Natural killer cell treated with Interleukin-12 subunit alpha and Interleukin-12 subunit beta and Interleukin-15 and Interleukin-18, amount 100 ng/mL, for 72 hours (primary cell): ENCODE data around the gene BPIFA3. TPM values are rescaled to one million over a fixed set of nuclear protein-coding genes. Genes with fewer than 3 reads are reported as not detected.
"Not testable (repeated sequence)": the region's sequence is repeated elsewhere in the genome, so short reads cannot be mapped to it uniquely, and the experiment has no call there.

Experiments used
- ATAC-seq, 2 donors: fragments of 150-1000 bp; cut with Tn5 transposase in 1 of 2; sonication (Bioruptor Pico), chemical (Tn5 transposase) in 1 of 2; 2 replicates each; pipeline ENCODE4 v1.10.0; 2021
- DNase-seq: peaks from one replicate; pipeline ENCODE4 v3.0.0; 2022; ENCODE audit warnings: low spot score
- H3K27ac Mint-ChIP-seq, 2 donors: 1 replicate in 1 of 2; 2 replicates in 1 of 2; pipeline ENCODE4 v1.8.0; 2022; ENCODE audit warnings: mixed read lengths in 2 of 2, mild to moderate bottlenecking in 1 of 2, moderate library complexity in 1 of 2
- H3K27me3 Mint-ChIP-seq, 2 donors: 1 replicate in 1 of 2; 2 replicates in 1 of 2; pipeline ENCODE4 v1.8.0; 2022; ENCODE audit warnings: mixed read lengths in 2 of 2
- H3K36me3 Mint-ChIP-seq: one replicate; pipeline ENCODE4 v1.8.0; 2022; ENCODE audit warnings: mixed read lengths
- H3K4me1 Mint-ChIP-seq, 2 donors: 1 replicate in 1 of 2; 2 replicates in 1 of 2; pipeline ENCODE4 v1.8.0; 2022; ENCODE audit warnings: low read depth in 2 of 2, mixed read lengths in 2 of 2, mild to moderate bottlenecking in 1 of 2
- H3K4me3 Mint-ChIP-seq: one replicate; pipeline ENCODE4 v1.8.0; 2022; ENCODE audit warnings: mixed read lengths
- H3K9me3 Mint-ChIP-seq: 2 replicates; pipeline ENCODE4 v1.8.0; 2022; ENCODE audit warnings: mixed read lengths
- total RNA-seq, 2 donors: library from RNA; stranded (reverse); gene quantifications; one replicate each; pipeline ENCODE4 v1.2.3, GENCODE V29; 2022

The BPIFA3 gene
- not detected for total RNA-seq

- H3K4me1 Mint-ChIP-seq = no peaks in the 10 kb centered on the region
- no peaks in the 10 kb centered on the region for H3K9me3 Mint-ChIP-seq
- DNase-seq (no peak), ATAC-seq (no peak)
- no peak within 1 kb of the TSS for H3K4me3 Mint-ChIP-seq
- no peaks in the 10 kb centered on the region for H3K36me3 Mint-ChIP-seq
- H3K27me3 Mint-ChIP-seq = peaks cover 20 to 41% of the 10 kb centered on the region in 2 donors
- no peak within 1 kb of the TSS for H3K27ac Mint-ChIP-seq
Measured at GRCh38 chr20:33217052-33217451, at the start of gene BPIFA3. Gene BPIFA3, plus strand, starts transcription at chr20:33217352. Its CDS starts 185 bp downstream, at chr20:33217537.

- Mint-ChIP-seq H3K4me3 (no peak within 1 kb of the TSS), H3K36me3 (peaks cover 14% of the 10 kb centered on the region), H3K4me1 (no peaks in the 10 kb centered on the region), H3K27ac (no peak within 1 kb of the TSS), H3K9me3 (no peaks in the 10 kb centered on the region), H3K27me3 (peaks cover 10 to 19% of the 10 kb centered on the region in 2 donors)
- ATAC-seq = no peak
- DNase-seq = no peak
Measured at GRCh38 chr20:33167859-33168258, 49.3 kb upstream of the BPIFA3 start, which contains the start of gene BPIFA2. Gene BPIFA2, plus strand, starts transcription at chr20:33168159. Its CDS starts 987 bp downstream, at chr20:33169146.

GRCh38 chr20:33169176-33169794 lies 47.9 kb upstream of the BPIFA3 start:
- H3K9me3 Mint-ChIP-seq = no peaks in the 10 kb centered on the region
- ATAC-seq = no peak
- no peak overlapping the region for H3K4me3 Mint-ChIP-seq
- no peak for DNase-seq
- no peaks in the 10 kb centered on the region for H3K4me1 Mint-ChIP-seq
- peaks cover 14% of the 10 kb centered on the region for H3K36me3 Mint-ChIP-seq
- no peak overlapping the region for H3K27ac Mint-ChIP-seq
- H3K27me3 Mint-ChIP-seq = peaks cover 10 to 19% of the 10 kb centered on the region in 2 donors

GRCh38 chr20:33172781-33173180 lies 44.4 kb upstream of the BPIFA3 start:
- Mint-ChIP-seq H3K4me1 (no peaks in the 10 kb centered on the region), H3K27me3 (peaks cover 10 to 19% of the 10 kb centered on the region in 2 donors), H3K27ac (no peak overlapping the region), H3K36me3 (peaks cover 14% of the 10 kb centered on the region), H3K9me3 (no peaks in the 10 kb centered on the region), H3K4me3 (no peak overlapping the region)
- ATAC-seq (no peak), DNase-seq (no peak)

GRCh38 chr20:33175123-33175522 lies 42.0 kb upstream of the BPIFA3 start:
- Mint-ChIP-seq H3K27ac (no peak overlapping the region), H3K9me3 (no peaks in the 10 kb centered on the region), H3K36me3 (peaks cover 7% of the 10 kb centered on the region), H3K4me1 (no peaks in the 10 kb centered on the region), H3K27me3 (peaks cover 9 to 14% of the 10 kb centered on the region in 2 donors), H3K4me3 (no peak overlapping the region)
- DNase-seq (no peak), ATAC-seq (no peak)

- no peak for ATAC-seq
Measured at GRCh38 chr20:33176101-33176500, 41.1 kb upstream of the BPIFA3 start.

GRCh38 chr20:33177866-33178265 lies 39.3 kb upstream of the BPIFA3 start:
- Mint-ChIP-seq H3K4me3 (no peak overlapping the region), H3K27me3 (peaks cover 0 to 2% of the 10 kb centered on the region in 2 donors), H3K27ac (no peak overlapping the region), H3K4me1 (no peaks in the 10 kb centered on the region), H3K36me3 (no peaks in the 10 kb centered on the region), H3K9me3 (no peaks in the 10 kb centered on the region)
- DNase-seq = no peak
- ATAC-seq = no peak

More at GRCh38 chr20:33176101-33176500, 41.1 kb upstream of the BPIFA3 start:
- DNase-seq = no peak
- no peak overlapping the region for H3K4me3 Mint-ChIP-seq
- peaks cover 5 to 9% of the 10 kb centered on the region in 2 donors for H3K27me3 Mint-ChIP-seq
- H3K4me1 Mint-ChIP-seq = no peaks in the 10 kb centered on the region
- H3K9me3 Mint-ChIP-seq = no peaks in the 10 kb centered on the region
- no peaks in the 10 kb centered on the region for H3K36me3 Mint-ChIP-seq
- no peak overlapping the region for H3K27ac Mint-ChIP-seq

- DNase-seq = no peak
- Mint-ChIP-seq H3K9me3 (no peaks in the 10 kb centered on the region), H3K27ac (no peak overlapping the region), H3K27me3 (peaks cover 0 to 2% of the 10 kb centered on the region in 2 donors), H3K36me3 (no peaks in the 10 kb centered on the region), H3K4me1 (no peaks in the 10 kb centered on the region), H3K4me3 (no peak overlapping the region)
- ATAC-seq = no peak
Measured at GRCh38 chr20:33178726-33179125, 38.4 kb upstream of the BPIFA3 start.

GRCh38 chr20:33180169-33180568 lies 37.0 kb upstream of the BPIFA3 start:
- no peaks in the 10 kb centered on the region for H3K36me3 Mint-ChIP-seq
- DNase-seq = no peak
- H3K4me3 Mint-ChIP-seq = no peak overlapping the region
- no peak for ATAC-seq
- no peaks in the 10 kb centered on the region for H3K4me1 Mint-ChIP-seq
- H3K9me3 Mint-ChIP-seq = no peaks in the 10 kb centered on the region
- peaks cover 0 to 2% of the 10 kb centered on the region in 2 donors for H3K27me3 Mint-ChIP-seq
- no peak overlapping the region for H3K27ac Mint-ChIP-seq

- DNase-seq (no peak), ATAC-seq (peak; percentile 24 to 38)
- H3K36me3 Mint-ChIP-seq = no peaks in the 10 kb centered on the region
- no peak overlapping the region for H3K4me3 Mint-ChIP-seq
- no peaks in the 10 kb centered on the region for H3K4me1 Mint-ChIP-seq
- no peak overlapping the region for H3K27ac Mint-ChIP-seq
- H3K27me3 Mint-ChIP-seq = peaks cover 0 to 2% of the 10 kb centered on the region in 2 donors
- no peaks in the 10 kb centered on the region for H3K9me3 Mint-ChIP-seq
Measured at GRCh38 chr20:33181482-33182093, 35.6 kb upstream of the BPIFA3 start.

GRCh38 chr20:33183312-33183711 lies 33.8 kb upstream of the BPIFA3 start:
- no peaks in the 10 kb centered on the region for H3K36me3 Mint-ChIP-seq
- no peaks in the 10 kb centered on the region for H3K4me1 Mint-ChIP-seq
- DNase-seq (no peak), ATAC-seq (no peak)
- H3K9me3 Mint-ChIP-seq = no peaks in the 10 kb centered on the region
- no peak overlapping the region for H3K4me3 Mint-ChIP-seq
- no peaks in the 10 kb centered on the region for H3K27me3 Mint-ChIP-seq
- no peak overlapping the region for H3K27ac Mint-ChIP-seq

GRCh38 chr20:33185031-33185590 lies 32.0 kb upstream of the BPIFA3 start:
- not testable (repeated sequence) for H3K27me3 Mint-ChIP-seq, H3K4me1 Mint-ChIP-seq, H3K36me3 Mint-ChIP-seq

GRCh38 chr20:33187491-33187890 lies 29.7 kb upstream of the BPIFA3 start:
- no peak for ATAC-seq
- no peaks in the 10 kb centered on the region for H3K4me1 Mint-ChIP-seq
- H3K36me3 Mint-ChIP-seq = no peaks in the 10 kb centered on the region
- no peaks in the 10 kb centered on the region for H3K9me3 Mint-ChIP-seq
- H3K27ac Mint-ChIP-seq = no peak overlapping the region
- H3K27me3 Mint-ChIP-seq = peaks cover 10% of the 10 kb centered on the region in 2 donors
- no peak for DNase-seq
- no peak overlapping the region for H3K4me3 Mint-ChIP-seq

More at GRCh38 chr20:33185031-33185590, 32.0 kb upstream of the BPIFA3 start:
- not testable (repeated sequence) for H3K27ac Mint-ChIP-seq, H3K9me3 Mint-ChIP-seq, DNase-seq, H3K4me3 Mint-ChIP-seq, ATAC-seq

GRCh38 chr20:33188421-33188820 lies 28.7 kb upstream of the BPIFA3 start:
- Mint-ChIP-seq H3K27me3 (peaks cover 10% of the 10 kb centered on the region in 2 donors), H3K4me1 (no peaks in the 10 kb centered on the region), H3K9me3 (no peaks in the 10 kb centered on the region), H3K27ac (no peak overlapping the region), H3K4me3 (no peak overlapping the region), H3K36me3 (no peaks in the 10 kb centered on the region)
- DNase-seq = no peak
- ATAC-seq = no peak
